DMS 273 treated with DMSO at 0.1 percent for 48 hours (cell line): Measurements from ENCODE around the gene FOXP2.
A peak's percentile ranks its signal among the peaks of the same experiment; 100 is the strongest.
"Not testable (repeated sequence)": the region's sequence is repeated elsewhere in the genome, so short reads cannot be mapped to it uniquely, and the experiment has no call there.

ENCODE experiments used
- DNase-seq: peaks from one replicate; lab custom pipeline; 2025; lab: John Stamatoyannopoulos, UW

The FOXP2 gene

GRCh38 chr7:114422507-114423501 lies 8.2 kb downstream of the FOXP2 start:
- no peak for DNase-seq

- DNase-seq, result no peak
Measured at GRCh38 chr7:114426382-114426781, 11.8 kb downstream of the FOXP2 start.

- peak; percentile 36 for DNase-seq
Measured at GRCh38 chr7:114426824-114427223, 12.2 kb downstream of the FOXP2 start.

GRCh38 chr7:114428211-114428610 lies 13.6 kb downstream of the FOXP2 start:
- DNase-seq, result no peak

GRCh38 chr7:114431189-114431588 lies 16.6 kb downstream of the FOXP2 start:
- DNase-seq, result no peak

- no peak for DNase-seq
Measured at GRCh38 chr7:114432061-114432460, 17.4 kb downstream of the FOXP2 start.

GRCh38 chr7:114432703-114433102 lies 18.1 kb downstream of the FOXP2 start:
- no peak for DNase-seq

GRCh38 chr7:114439581-114439980 lies 25.0 kb downstream of the FOXP2 start:
- no peak for DNase-seq

GRCh38 chr7:114440927-114441326 lies 26.3 kb downstream of the FOXP2 start:
- not testable (repeated sequence) for DNase-seq

GRCh38 chr7:114444196-114444595 lies 29.6 kb downstream of the FOXP2 start:
- DNase-seq, result no peak

- no peak for DNase-seq
Measured at GRCh38 chr7:114450431-114450830, 35.8 kb downstream of the FOXP2 start.

GRCh38 chr7:114459574-114459973 lies 45.0 kb downstream of the FOXP2 start:
- DNase-seq, result no peak

GRCh38 chr7:114460021-114460420 lies 45.4 kb downstream of the FOXP2 start:
- no peak for DNase-seq

- no peak for DNase-seq
Measured at GRCh38 chr7:114466917-114467316, 52.3 kb downstream of the FOXP2 start.

GRCh38 chr7:114468844-114469243 lies 54.2 kb downstream of the FOXP2 start:
- no peak for DNase-seq

GRCh38 chr7:114472896-114473512 lies 58.4 kb downstream of the FOXP2 start:
- no peak for DNase-seq

- DNase-seq, result no peak
Measured at GRCh38 chr7:114478384-114478783, 63.8 kb downstream of the FOXP2 start.

GRCh38 chr7:114481999-114482398 lies 67.4 kb downstream of the FOXP2 start:
- DNase-seq, result no peak

- no peak for DNase-seq
Measured at GRCh38 chr7:114484226-114484625, 69.6 kb downstream of the FOXP2 start.

GRCh38 chr7:114487174-114487573 lies 72.6 kb downstream of the FOXP2 start:
- DNase-seq, result no peak

- DNase-seq, result no peak
Measured at GRCh38 chr7:114488696-114489095, 74.1 kb downstream of the FOXP2 start.

- DNase-seq, result not testable (repeated sequence)
Measured at GRCh38 chr7:114497491-114497890, 82.9 kb downstream of the FOXP2 start.
